Stimulated activated CD4-positive, alpha-beta T cell treated with anti-CD3 and anti-CD28 coated beads, Interleukin-2, amount 100 ng/mL, for 4 hours (primary cell): ENCODE measurements around the gene ERC1.

Source experiments
- DNase-seq: peaks from one replicate; pipeline ENCODE4 v3.0.0-alpha.2; 2020; ENCODE audit warnings: low read depth

ERC1 gene

GRCh38 chr12:1445807-1446206, 454.8 kb downstream of the ERC1 start:
- no peak for DNase-seq

DNA sequence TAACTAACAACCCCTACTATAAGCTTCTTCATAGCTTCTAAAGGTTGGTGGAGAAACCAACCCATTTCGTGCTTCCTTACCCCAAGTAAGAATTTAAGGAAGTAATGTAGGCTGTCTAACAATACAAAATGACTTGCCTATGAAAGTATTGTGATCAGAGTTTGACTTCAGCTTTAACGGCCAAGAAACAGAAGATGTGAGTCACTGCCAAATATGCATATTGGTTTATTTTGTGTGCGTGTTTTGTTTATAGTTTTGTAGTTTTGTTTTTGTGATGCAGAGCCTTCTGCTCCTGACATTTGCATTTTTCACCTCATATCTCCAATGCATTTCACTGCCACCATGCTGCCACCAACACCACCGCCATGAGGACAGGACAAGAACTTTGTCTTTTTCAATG, 457.3 kb downstream of the ERC1 start:
- no peak for DNase-seq

- DNase-seq, result no peak
Measured at GRCh38 chr12:1453810-1454209, 462.8 kb downstream of the ERC1 start.

DNA sequence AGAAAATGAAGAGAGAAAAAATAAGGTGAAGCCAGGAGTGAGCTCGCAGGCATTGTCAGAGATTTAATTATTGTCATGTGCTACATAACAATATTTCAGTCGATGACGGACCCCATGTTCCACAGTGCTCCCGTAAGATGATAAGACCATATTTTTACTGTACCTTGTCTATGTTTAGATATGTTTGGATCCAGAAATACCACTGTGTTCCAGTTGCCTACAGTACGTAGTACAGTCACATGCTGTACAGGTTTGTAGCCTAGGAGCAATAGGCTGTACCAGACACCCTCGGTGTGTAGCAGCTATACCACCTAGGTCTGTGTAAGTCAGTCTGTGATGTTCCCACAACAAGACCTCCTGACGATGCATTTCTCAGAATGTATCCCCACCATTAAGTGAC, 465.9 kb downstream of the ERC1 start:
- no peak for DNase-seq

DNA sequence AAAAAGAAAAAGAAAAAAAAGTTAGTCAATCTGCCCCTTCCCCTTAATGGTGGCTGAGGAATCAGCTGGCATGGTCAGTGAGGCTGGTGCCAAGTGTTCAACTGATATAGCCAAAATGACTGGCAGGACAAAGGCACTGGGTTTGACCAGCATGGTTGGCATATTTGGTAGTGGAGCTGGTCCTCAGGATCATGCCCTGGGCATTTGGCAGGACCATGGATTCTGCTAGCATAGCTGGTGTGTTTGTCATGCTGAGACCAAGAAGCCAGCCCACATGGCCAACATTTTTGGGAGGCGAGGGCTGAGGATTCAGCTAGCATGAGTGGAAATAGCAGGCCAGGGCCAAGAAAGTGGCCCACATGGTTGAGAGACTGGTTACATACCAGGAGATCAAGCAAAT, 466.9 kb downstream of the ERC1 start:
- DNase-seq, result no peak

DNA sequence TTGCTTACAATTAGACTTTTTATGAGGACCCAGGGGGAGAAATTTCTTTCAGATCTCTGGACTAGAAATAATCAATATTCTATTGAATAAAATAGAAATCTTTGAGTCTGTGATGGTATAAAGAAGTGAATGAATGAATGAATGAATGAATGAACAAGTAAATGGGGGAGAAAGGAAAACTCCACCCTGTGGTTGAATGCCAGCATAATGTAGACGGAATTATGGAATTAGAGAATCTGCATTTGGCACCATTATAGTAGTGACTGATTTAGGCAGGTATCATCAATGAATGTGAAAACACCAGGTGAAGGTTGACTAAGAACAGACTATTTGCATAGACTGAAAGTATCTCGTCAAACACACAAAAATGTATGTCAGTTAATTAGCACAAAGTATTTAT, 468.3 kb downstream of the ERC1 start:
- DNase-seq, result no peak

- no peak for DNase-seq
Measured at GRCh38 chr12:1463073-1463905, 472.3 kb downstream of the ERC1 start.

GRCh38 chr12:1464925-1465324, 473.9 kb downstream of the ERC1 start:
- DNase-seq, result no peak

DNA sequence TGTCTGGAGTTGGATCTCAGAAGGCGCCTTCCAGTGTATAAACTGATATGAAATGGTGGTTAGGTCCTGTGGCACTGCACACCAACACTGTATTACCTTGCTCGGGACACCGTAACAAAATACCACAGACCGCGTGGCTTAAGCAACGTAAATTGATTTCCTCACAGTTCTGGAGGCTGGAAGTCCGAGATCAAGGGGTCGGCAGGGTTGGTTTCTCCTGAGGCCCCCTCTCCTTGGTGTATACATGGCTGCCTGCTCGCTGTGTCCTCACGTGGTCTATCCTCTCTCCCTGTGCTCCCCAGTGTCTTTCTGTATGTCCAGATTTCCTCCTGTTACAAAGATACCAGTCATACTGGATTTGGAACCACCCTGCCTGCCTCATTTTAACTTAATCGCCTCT, 475.0 kb downstream of the ERC1 start:
- no peak for DNase-seq

DNA sequence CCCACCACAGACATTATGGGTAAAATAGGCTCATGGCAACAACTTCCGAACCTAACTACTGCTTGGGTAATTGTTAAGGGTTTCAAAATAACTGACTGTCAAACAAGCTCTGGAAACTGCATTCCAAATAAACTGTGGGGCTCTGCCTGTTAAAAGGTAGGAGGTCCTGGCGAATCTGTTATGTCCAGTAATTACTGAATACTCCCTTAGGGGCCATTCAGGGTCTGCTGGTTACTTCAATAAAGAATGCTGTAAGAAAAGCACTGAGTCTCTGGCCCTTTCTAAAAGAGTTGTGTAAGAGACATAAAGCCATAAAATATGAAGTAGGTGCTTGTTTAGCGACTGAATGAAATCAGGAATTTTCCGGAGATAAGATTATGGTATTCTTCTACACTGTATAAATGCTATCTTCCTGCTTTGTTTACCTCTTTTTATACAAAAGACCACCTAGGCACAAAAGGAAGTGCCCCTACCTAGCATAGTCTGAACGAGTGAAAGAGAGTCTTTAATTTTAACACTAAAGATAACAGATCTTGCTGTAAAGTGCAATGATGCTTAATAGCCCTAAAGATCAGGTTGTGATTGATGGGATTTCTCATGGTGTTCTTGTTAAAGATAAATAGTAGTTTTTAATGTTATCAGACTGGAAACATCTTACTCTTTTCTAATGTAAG, 475.6 kb downstream of the ERC1 start:
- DNase-seq, result no peak

- no peak for DNase-seq
Measured at GRCh38 chr12:1467710-1468109, 476.7 kb downstream of the ERC1 start.

DNA sequence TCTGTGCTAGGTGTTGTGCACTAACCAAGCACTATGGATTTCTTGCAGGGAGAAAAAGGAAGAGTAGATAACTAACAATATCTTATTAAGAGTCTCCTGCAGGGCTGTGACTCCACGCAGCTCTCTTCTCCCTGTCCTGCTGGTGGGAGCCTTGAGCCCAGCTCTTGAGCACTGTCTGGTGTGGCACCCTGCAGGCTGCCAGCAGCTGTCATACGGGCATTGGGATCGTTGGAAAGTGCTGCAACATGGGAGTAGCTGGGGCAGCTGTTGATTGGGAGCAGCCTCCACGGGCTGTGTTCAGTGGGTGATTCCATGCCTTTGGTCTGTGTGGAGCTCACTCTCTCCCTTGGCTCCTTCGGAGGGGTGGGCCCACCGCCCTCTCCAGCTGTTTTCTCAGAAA, 478.0 kb downstream of the ERC1 start:
- DNase-seq, result no peak

GRCh38 chr12:1470051-1470450, 479.0 kb downstream of the ERC1 start:
- DNase-seq, result no peak

DNA sequence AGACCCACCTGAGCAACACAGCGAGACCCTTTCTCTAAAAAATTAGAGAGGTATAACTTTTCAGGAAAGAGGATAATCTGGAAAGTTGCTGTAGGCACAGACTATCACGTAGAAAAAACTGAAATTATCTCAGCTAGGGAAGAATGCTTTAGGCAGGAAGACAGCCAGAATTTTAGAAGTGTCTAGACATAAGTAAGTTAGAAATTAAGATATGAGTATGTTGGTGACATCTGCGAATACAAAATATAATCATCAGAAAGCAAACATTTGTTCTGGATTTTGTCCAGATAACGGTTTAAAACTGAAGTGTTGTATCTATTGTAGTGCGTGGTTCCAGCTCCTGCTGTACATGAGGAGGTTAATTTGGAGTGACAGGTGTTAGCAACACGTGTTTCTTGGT, 480.2 kb downstream of the ERC1 start:
- no peak for DNase-seq

DNA sequence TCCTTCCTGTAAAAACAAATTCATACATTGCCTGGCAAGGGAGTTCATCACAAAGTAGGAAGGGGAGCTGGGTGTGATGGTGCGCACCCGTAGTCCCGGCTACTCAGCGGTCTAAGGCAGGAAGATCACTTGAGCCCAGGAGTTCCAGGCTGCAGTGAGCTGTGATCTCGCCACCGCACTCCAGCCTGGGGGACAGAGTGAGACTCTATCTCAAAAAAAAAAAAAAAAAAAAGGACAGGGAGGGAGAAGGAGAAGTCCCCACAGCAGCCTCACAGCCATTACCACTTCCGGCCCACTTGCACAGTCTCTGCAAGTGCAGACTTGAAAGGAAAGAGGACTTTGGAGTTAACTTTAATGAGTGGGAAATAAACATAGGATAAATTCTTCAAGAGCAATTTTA, 482.4 kb downstream of the ERC1 start:
- no peak for DNase-seq

GRCh38 chr12:1474041-1474573, 483.1 kb downstream of the ERC1 start:
- DNase-seq, result no peak

GRCh38 chr12:1474574-1475153, 483.6 kb downstream of the ERC1 start:
- DNase-seq, result no peak

- DNase-seq, result no peak
Measured at GRCh38 chr12:1479645-1480044, 488.6 kb downstream of the ERC1 start.

DNA sequence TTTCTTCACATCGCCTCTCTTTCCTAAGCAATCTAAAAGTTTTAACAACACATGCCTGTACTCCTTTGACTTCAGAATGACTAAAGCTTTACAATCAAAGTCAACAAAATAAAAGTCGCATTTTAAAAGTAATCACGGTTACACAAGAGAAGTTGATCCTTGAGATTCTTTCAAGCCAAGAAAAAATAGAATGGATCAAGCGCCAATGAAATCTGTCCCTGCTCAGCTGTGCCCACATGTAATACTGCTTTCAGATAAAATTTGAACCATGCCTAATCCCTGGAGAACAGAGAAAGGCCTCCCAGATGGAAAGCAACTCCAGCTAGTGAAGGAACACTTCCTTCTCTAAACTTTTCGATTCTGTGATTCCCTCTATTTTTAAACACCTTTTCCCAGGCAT, 490.3 kb downstream of the ERC1 start:
- DNase-seq, result no peak

GRCh38 chr12:1481906-1482305, 490.9 kb downstream of the ERC1 start:
- DNase-seq, result no peak

- no peak for DNase-seq
Measured at GRCh38 chr12:1488908-1489381, 497.9 kb downstream of the ERC1 start.

DNA sequence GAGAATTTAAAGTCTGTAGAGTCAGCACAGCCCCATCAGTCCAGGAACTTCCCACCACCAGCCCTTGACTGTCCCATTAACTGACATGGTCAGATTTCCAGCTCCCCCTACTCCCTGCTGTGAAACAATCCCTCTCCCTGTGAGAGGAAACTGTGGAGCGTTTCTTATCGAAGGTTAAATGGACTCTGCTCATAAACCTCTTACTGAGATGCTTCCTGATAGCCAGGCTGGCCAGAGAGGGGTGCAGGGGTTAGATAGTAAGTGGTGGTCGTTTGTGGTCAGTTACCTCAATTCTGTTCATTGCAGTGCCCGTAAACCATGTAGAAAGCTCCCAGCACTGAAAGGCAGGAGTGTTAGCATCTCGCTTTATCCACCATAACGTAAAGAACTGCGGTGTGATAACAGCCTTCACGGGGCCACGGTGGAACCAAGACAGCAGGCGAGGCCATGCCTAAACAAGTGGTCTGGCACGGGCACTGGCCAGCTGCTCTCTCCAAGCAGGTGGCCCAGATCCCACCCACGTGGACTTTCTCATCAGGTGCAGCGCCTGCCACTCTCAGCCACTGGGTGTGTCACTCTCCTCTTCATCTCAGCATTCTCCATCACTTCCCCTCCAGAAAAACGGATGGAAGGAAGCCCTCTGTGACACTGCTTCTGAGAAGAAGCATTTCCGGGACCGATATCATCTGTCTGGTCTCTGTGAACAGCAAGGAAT, 501.1 kb downstream of the ERC1 start:
- no peak for DNase-seq
